Left lobe of liver (tissue), 2 donors: Measurements from ENCODE around the gene SUGCT. TPM values are rescaled to one million over a fixed set of nuclear protein-coding genes. Genes with fewer than 3 reads are reported as not detected.
A peak's percentile ranks its signal among the peaks of the same experiment; 100 is the strongest.
"Not testable (repeated sequence)": the region's sequence is repeated elsewhere in the genome, so short reads cannot be mapped to it uniquely, and the experiment has no call there.

Experiments
- ATAC-seq: fragments of 200-7000 bp; cut with Tn5 transposase; one replicate; pipeline ENCODE4 v1.9.1; 2020; ENCODE audit warnings: mild to moderate bottlenecking, moderate library complexity
- DNase-seq: peaks from one replicate; pipeline ENCODE4 v3.0.0-alpha.2; 2020; ENCODE audit warnings: low spot score
- total RNA-seq: library from RNA; stranded (reverse); gene quantifications from one replicate; pipeline ENCODE4 v1.2.1, GENCODE V29; 2021
- donor health status: DM: no; HTN: no; CAD: no; lungs with moderate emphysema.
- donor health status: DM: no; HTN: yes; CAD: no.

SUGCT gene
- total RNA-seq, 1 donor from 2014 or later, result 14.3 TPM

GRCh38 chr7:40604601-40605438 lies 470.0 kb downstream of the SUGCT start:
- peak; percentile 93 for ATAC-seq
- peak; percentile 56 for DNase-seq

GRCh38 chr7:40608321-40609075 lies 473.7 kb downstream of the SUGCT start:
- no peak for DNase-seq
- ATAC-seq, result peak; percentile 33

- ATAC-seq (no peak), DNase-seq (no peak)
Measured at GRCh38 chr7:40610461-40610860, 475.7 kb downstream of the SUGCT start.

- DNase-seq (no peak), ATAC-seq (no peak)
Measured at GRCh38 chr7:40611095-40611871, 476.5 kb downstream of the SUGCT start.

- no peak for ATAC-seq
- DNase-seq, result no peak
Measured at GRCh38 chr7:40612298-40612697, 477.5 kb downstream of the SUGCT start.

GRCh38 chr7:40619647-40620046 lies 484.8 kb downstream of the SUGCT start:
- no peak for ATAC-seq
- DNase-seq, result no peak

GRCh38 chr7:40621592-40621998 lies 486.8 kb downstream of the SUGCT start:
- no peak for ATAC-seq
- no peak for DNase-seq

GRCh38 chr7:40622941-40623501 lies 488.2 kb downstream of the SUGCT start:
- ATAC-seq (peak; percentile 75), DNase-seq (no peak)

- ATAC-seq (no peak), DNase-seq (no peak)
Measured at GRCh38 chr7:40623863-40624262, 489.1 kb downstream of the SUGCT start.

- not testable (repeated sequence) for ATAC-seq
Measured at GRCh38 chr7:40627361-40627760, 492.6 kb downstream of the SUGCT start.

GRCh38 chr7:40629891-40630290 lies 495.1 kb downstream of the SUGCT start:
- ATAC-seq, result no peak
- no peak for DNase-seq

More at GRCh38 chr7:40627361-40627760, 492.6 kb downstream of the SUGCT start:
- not testable (repeated sequence) for DNase-seq

GRCh38 chr7:40634118-40634517 lies 499.3 kb downstream of the SUGCT start:
- ATAC-seq, result no peak

GRCh38 chr7:40638545-40639320 lies 503.9 kb downstream of the SUGCT start:
- DNase-seq (no peak), ATAC-seq (no peak)

More at GRCh38 chr7:40634118-40634517, 499.3 kb downstream of the SUGCT start:
- no peak for DNase-seq

- DNase-seq (no peak), ATAC-seq (no peak)
Measured at GRCh38 chr7:40640566-40640965, 505.8 kb downstream of the SUGCT start.

- DNase-seq, result no peak
- ATAC-seq, result no peak
Measured at GRCh38 chr7:40641701-40642100, 506.9 kb downstream of the SUGCT start.

- DNase-seq, result no peak
Measured at GRCh38 chr7:40643664-40644063, 508.9 kb downstream of the SUGCT start.

GRCh38 chr7:40644454-40645188 lies 509.8 kb downstream of the SUGCT start:
- no peak for ATAC-seq

More at GRCh38 chr7:40643664-40644063, 508.9 kb downstream of the SUGCT start:
- ATAC-seq, result no peak

GRCh38 chr7:40645197-40645596 lies 510.4 kb downstream of the SUGCT start:
- no peak for DNase-seq
- no peak for ATAC-seq

More at GRCh38 chr7:40644454-40645188, 509.8 kb downstream of the SUGCT start:
- DNase-seq, result no peak

GRCh38 chr7:40646717-40647116 lies 511.9 kb downstream of the SUGCT start:
- ATAC-seq, result no peak
- no peak for DNase-seq
